Ascending aorta (tissue), 2 donors: Measurements from ENCODE around the gene EFR3B. TPM values are rescaled to one million over a fixed set of nuclear protein-coding genes. Genes with fewer than 3 reads are reported as not detected.
"Not testable (repeated sequence)": the region's sequence is repeated elsewhere in the genome, so short reads cannot be mapped to it uniquely, and the experiment has no call there.

Experiments
- DNase-seq, 2 donors: peaks; one replicate each; pipeline ENCODE4 v3.0.0-alpha.2; 2019; ENCODE audit warnings: low spot score in 2 of 2
- H3K27ac ChIP-seq, 2 donors: fragments of 200-600 bp; sonication (generic); one replicate each; pipeline ENCODE4 v1.5.1; 2016 to 2017; ENCODE audit warnings: mild to moderate bottlenecking in 1 of 2
- H3K27me3 ChIP-seq: fragments of 200-600 bp; sonication (generic); one replicate; pipeline ENCODE4 v1.5.1; 2017
- H3K36me3 ChIP-seq, 2 donors: fragments of 200-600 bp; sonication (generic); one replicate each; pipeline ENCODE4 v1.5.1; 2016
- H3K4me1 ChIP-seq, 2 donors: fragments of 200-600 bp; sonication (generic); one replicate each; pipeline ENCODE4 v1.5.1; 2016 to 2017; ENCODE audit warnings: mild to moderate bottlenecking in 1 of 2
- H3K4me3 ChIP-seq, 2 donors: fragments of 200-600 bp; sonication (generic); one replicate each; pipeline ENCODE4 v1.5.1; 2016 to 2017; ENCODE audit warnings: mild to moderate bottlenecking in 1 of 2
- H3K9me3 ChIP-seq, 2 donors: fragments of 200-600 bp; sonication (generic); one replicate each; pipeline ENCODE4 v1.5.1; 2016
- intact Hi-C: fragments of 100-400 bp; cut with DNase I; formaldehyde crosslinking; loops from one replicate; pipeline ENCODE4 v1.15.1; 2023
- total RNA-seq: library from RNA; depleted of rRNA; stranded (reverse); fragments of >200 nt; gene quantifications from one replicate; pipeline ENCODE4 v1.1.0, GENCODE V29; 2016
- TF ChIP-seq, protein P1 (sequence below), 3 experiments: fragments of 200-600 bp in 2 of 3; fragments of 450-650 bp in 1 of 3; sonication (generic) in 2 of 3; IDR thresholded peaks; one replicate each; pipeline ENCODE4 v1.5.1; 2016 to 2019; ENCODE audit warnings: antibody characterized with exemption in 3 of 3, mild to moderate bottlenecking in 1 of 3, moderate library complexity in 1 of 3

EFR3B gene
- total RNA-seq, 1 donor from 2014 or later, result 0.32 TPM

DNA sequence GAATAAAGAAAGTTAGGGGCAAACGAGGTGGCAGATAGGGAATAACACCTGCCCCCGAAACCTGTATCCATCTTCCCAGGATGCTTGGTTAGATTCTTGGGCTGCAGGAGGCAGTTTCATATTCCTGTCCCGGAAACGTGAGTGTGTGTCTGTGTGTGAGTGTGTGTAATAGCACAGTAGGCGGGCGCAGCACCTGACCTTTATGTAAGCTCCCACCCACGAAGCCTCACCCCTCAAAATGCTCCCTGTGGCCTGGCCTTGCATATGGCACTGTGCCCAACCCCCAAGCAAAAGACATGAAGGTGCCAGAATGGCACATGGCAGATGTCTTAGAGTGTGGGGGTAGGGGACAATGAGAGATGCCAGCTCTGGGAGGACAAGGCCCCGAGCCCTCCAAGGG lies 48.9 kb downstream of the EFR3B start:
- TF ChIP-seq, protein P1, sequence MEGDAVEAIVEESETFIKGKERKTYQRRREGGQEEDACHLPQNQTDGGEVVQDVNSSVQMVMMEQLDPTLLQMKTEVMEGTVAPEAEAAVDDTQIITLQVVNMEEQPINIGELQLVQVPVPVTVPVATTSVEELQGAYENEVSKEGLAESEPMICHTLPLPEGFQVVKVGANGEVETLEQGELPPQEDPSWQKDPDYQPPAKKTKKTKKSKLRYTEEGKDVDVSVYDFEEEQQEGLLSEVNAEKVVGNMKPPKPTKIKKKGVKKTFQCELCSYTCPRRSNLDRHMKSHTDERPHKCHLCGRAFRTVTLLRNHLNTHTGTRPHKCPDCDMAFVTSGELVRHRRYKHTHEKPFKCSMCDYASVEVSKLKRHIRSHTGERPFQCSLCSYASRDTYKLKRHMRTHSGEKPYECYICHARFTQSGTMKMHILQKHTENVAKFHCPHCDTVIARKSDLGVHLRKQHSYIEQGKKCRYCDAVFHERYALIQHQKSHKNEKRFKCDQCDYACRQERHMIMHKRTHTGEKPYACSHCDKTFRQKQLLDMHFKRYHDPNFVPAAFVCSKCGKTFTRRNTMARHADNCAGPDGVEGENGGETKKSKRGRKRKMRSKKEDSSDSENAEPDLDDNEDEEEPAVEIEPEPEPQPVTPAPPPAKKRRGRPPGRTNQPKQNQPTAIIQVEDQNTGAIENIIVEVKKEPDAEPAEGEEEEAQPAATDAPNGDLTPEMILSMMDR (IDR thresholded peaks at IDR 0.05), result no peak
- no peaks in the 10 kb centered on the region for H3K4me1 ChIP-seq
- intact Hi-C loops, result no loop called here
- no peaks in the 10 kb centered on the region for H3K27me3 ChIP-seq
- DNase-seq, result no peak
- H3K9me3 ChIP-seq, result no peaks in the 10 kb centered on the region
- no peak overlapping the region for H3K27ac ChIP-seq
- no peaks in the 10 kb centered on the region for H3K36me3 ChIP-seq
- no peak overlapping the region for H3K4me3 ChIP-seq

GRCh38 chr2:25091265-25091664 lies 49.4 kb downstream of the EFR3B start:
- Histone ChIP-seq H3K4me1 (no peaks in the 10 kb centered on the region), H3K9me3 (no peaks in the 10 kb centered on the region), H3K4me3 (no peak overlapping the region), H3K27me3 (no peaks in the 10 kb centered on the region), H3K36me3 (no peaks in the 10 kb centered on the region), H3K27ac (no peak overlapping the region)
- TF ChIP-seq, protein P1 (IDR thresholded peaks at IDR 0.05), result no peak
- intact Hi-C loops, result no loop called here
- DNase-seq, result no peak

DNA sequence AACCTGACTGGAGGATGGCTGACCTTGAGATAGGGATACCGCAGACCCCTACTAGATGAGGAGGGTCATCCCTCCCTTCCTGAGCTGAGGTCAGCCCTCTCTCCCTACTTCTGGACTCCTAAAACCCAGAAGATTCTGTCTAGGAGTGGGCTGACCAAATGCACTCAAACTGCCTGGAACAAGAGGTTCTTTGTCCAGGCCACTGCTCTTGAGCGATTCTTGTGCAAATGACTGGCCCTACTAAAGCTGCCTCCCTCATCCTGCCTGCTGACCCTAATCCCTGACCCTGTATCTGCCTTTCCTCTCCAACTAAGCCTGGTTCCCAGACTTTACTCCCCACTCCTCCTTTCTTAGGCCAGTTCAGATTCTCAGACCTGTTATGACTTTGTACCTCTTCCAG lies 56.2 kb downstream of the EFR3B start:
- no peak overlapping the region for H3K4me3 ChIP-seq
- intact Hi-C loops, result no loop called here
- H3K4me1 ChIP-seq, result no peaks in the 10 kb centered on the region
- H3K36me3 ChIP-seq, result no peaks in the 10 kb centered on the region
- no peaks in the 10 kb centered on the region for H3K9me3 ChIP-seq
- no peaks in the 10 kb centered on the region for H3K27me3 ChIP-seq
- no peak overlapping the region for H3K27ac ChIP-seq
- TF ChIP-seq, protein P1 (IDR thresholded peaks at IDR 0.05), result no peak
- DNase-seq, result no peak

GRCh38 chr2:25098670-25099486 lies 57.0 kb downstream of the EFR3B start:
- TF ChIP-seq, protein P1 (IDR thresholded peaks at IDR 0.05), result no peak
- intact Hi-C loops, result no loop called here
- H3K27me3 ChIP-seq, result no peaks in the 10 kb centered on the region
- no peaks in the 10 kb centered on the region for H3K9me3 ChIP-seq
- no peaks in the 10 kb centered on the region for H3K36me3 ChIP-seq
- no peak for DNase-seq
- H3K4me1 ChIP-seq, result no peaks in the 10 kb centered on the region
- no peak overlapping the region for H3K27ac ChIP-seq
- no peak overlapping the region for H3K4me3 ChIP-seq

GRCh38 chr2:25102352-25102751 lies 60.5 kb downstream of the EFR3B start:
- DNase-seq, H3K27me3 ChIP-seq, H3K4me3 ChIP-seq, H3K36me3 ChIP-seq, H3K9me3 ChIP-seq, intact Hi-C loops, H3K4me1 ChIP-seq, H3K27ac ChIP-seq: not testable (repeated sequence)

- Histone ChIP-seq H3K36me3 (no peaks in the 10 kb centered on the region), H3K27ac (no peak overlapping the region), H3K4me1 (no peaks in the 10 kb centered on the region), H3K27me3 (no peaks in the 10 kb centered on the region), H3K4me3 (no peak overlapping the region), H3K9me3 (no peaks in the 10 kb centered on the region)
- DNase-seq, result no peak
- TF ChIP-seq, protein P1 (IDR thresholded peaks at IDR 0.05), result no peak
- intact Hi-C loops, result no loop called here
These were observed 61.5 kb downstream of the EFR3B start for GRCh38 chr2:25103287-25103871.
